SK-N-SH (cell line): Measurements from ENCODE around the gene KCNJ3.

ENCODE experiments used
- CTCF ChIP-seq: fragments of 200-600 bp; sonication (generic); IDR thresholded peaks from 2 replicates; pipeline ENCODE4 v1.6.1; 2017; ENCODE audit warnings: antibody characterized with exemption, mild to moderate bottlenecking, moderate library complexity
- EP300 ChIP-seq, 2 experiments: IDR thresholded peaks; 2 replicates each; pipeline versions ENCODE4 v1.4.0 to v1.6.1; 2012; ENCODE audit warnings: borderline replicate concordance in 1 of 2, low read depth in 1 of 2, low read length in 1 of 2
- MAX ChIP-seq: IDR thresholded peaks from 2 replicates; pipeline ENCODE4 v1.4.0; 2012; ENCODE audit warnings: low read depth
- NRF1 ChIP-seq: IDR thresholded peaks from 2 replicates; pipeline ENCODE4 v1.6.1; 2012; ENCODE audit warnings: low read depth, mild to moderate bottlenecking, low read length
- RAD21 ChIP-seq: IDR thresholded peaks from 2 replicates; pipeline ENCODE4 v1.6.1; 2012; ENCODE audit warnings: mild to moderate bottlenecking, low read length
- SIN3A ChIP-seq: IDR thresholded peaks from 2 replicates; pipeline ENCODE4 v1.6.1; 2012; ENCODE audit warnings: low read depth, mild to moderate bottlenecking, low read length, moderate library complexity, borderline replicate concordance
- USF2 ChIP-seq: fragments of 150-350 bp; IDR thresholded peaks from 2 replicates; pipeline ENCODE4 v1.6.1; 2017; ENCODE audit warnings: antibody characterized with exemption, low read length, low read depth, borderline replicate concordance

GRCh38 chr2:154898269-154898668 lies 199.8 kb downstream of the KCNJ3 start:
- no peak for TF ChIP-seq RAD21
- TF ChIP-seq EP300 (IDR thresholded peaks at IDR 0.05; ENCODE audit: borderline replicate concordance in 1 of 2, low read depth in 1 of 2, low read length in 1 of 2), result no peak
- TF ChIP-seq MAX, result no peak
- no peak for TF ChIP-seq SIN3A
- no peak for TF ChIP-seq CTCF
- TF ChIP-seq USF2, result no peak
- no peak for TF ChIP-seq NRF1
